Type B pancreatic cell (in vitro differentiated cells): ENCODE measurements around the gene FOXR1. TPM values are rescaled to one million over a fixed set of nuclear protein-coding genes. Genes with fewer than 3 reads are reported as not detected.

Source experiments
- DNase-seq: peaks from one replicate; pipeline ENCODE4 v3.0.0; 2021; ENCODE audit warnings: mixed read lengths; ENCODE audit not compliant: unreplicated experiment; ENCODE audit errors: extremely low spot score
- H3K27ac Mint-ChIP-seq: 2 replicates; pipeline ENCODE4 v1.8.0; 2021; ENCODE audit warnings: mild to moderate bottlenecking, mixed read lengths
- H3K27me3 Mint-ChIP-seq: 2 replicates; pipeline ENCODE4 v1.8.0; 2021; ENCODE audit warnings: mixed read lengths
- H3K36me3 Mint-ChIP-seq: 2 replicates; pipeline ENCODE4 v1.8.0; 2021; ENCODE audit warnings: mixed read lengths
- H3K4me1 Mint-ChIP-seq: one replicate; pipeline ENCODE4 v1.8.0; 2021; ENCODE audit warnings: mixed read lengths; ENCODE audit not compliant: unreplicated experiment
- H3K4me3 Mint-ChIP-seq: 2 replicates; pipeline ENCODE4 v1.8.0; 2021; ENCODE audit warnings: mild to moderate bottlenecking, mixed read lengths
- H3K9me3 Mint-ChIP-seq: 2 replicates; pipeline ENCODE4 v1.8.0; 2021; ENCODE audit warnings: mixed read lengths
- CTCF ChIP-seq: fragments of 200-600 bp; sonication (generic); conservative IDR thresholded peaks from 2 replicates; pipeline ENCODE4 v1.5.0; 2021; ENCODE audit warnings: antibody characterized with exemption, mild to moderate bottlenecking
- total RNA-seq: library from RNA; stranded (reverse); gene quantifications from 2 replicates; pipeline ENCODE4 v1.2.1, GENCODE V29; 2021; ENCODE audit warnings: low replicate concordance

FOXR1 gene
- total RNA-seq, 1 donor from 2014 or later, result not detected

GRCh38 chr11:118924591-118925585, 46.7 kb upstream of the FOXR1 start:
- Mint-ChIP-seq H3K4me3 (peak overlapping the region; percentile 98), H3K9me3 (no peaks in the 10 kb centered on the region)
- DNase-seq, result peak; percentile 77

GRCh38 chr11:118927554-118928100, 43.9 kb upstream of the FOXR1 start:
- H3K9me3 Mint-ChIP-seq, result no peaks in the 10 kb centered on the region
- peak overlapping the region; percentile 98 for H3K4me3 Mint-ChIP-seq
- no peak for TF ChIP-seq CTCF
- H3K36me3 Mint-ChIP-seq, result no peaks in the 10 kb centered on the region
- H3K4me1 Mint-ChIP-seq, result peaks cover 50% of the 10 kb centered on the region
- H3K27me3 Mint-ChIP-seq, result no peaks in the 10 kb centered on the region
- no peak for DNase-seq
- peak overlapping the region; percentile 99 for H3K27ac Mint-ChIP-seq

More at GRCh38 chr11:118924591-118925585, 46.7 kb upstream of the FOXR1 start:
- no peak for TF ChIP-seq CTCF
- peak overlapping the region; percentile 94 for H3K27ac Mint-ChIP-seq
- H3K27me3 Mint-ChIP-seq, result no peaks in the 10 kb centered on the region
- H3K4me1 Mint-ChIP-seq, result peaks cover 55% of the 10 kb centered on the region
- no peaks in the 10 kb centered on the region for H3K36me3 Mint-ChIP-seq

GRCh38 chr11:118928101-118928869, 43.3 kb upstream of the FOXR1 start:
- H3K4me3 Mint-ChIP-seq, result peak overlapping the region; percentile 98
- no peaks in the 10 kb centered on the region for H3K27me3 Mint-ChIP-seq
- TF ChIP-seq CTCF, result peak; percentile 98
- H3K36me3 Mint-ChIP-seq, result no peaks in the 10 kb centered on the region
- H3K9me3 Mint-ChIP-seq, result no peaks in the 10 kb centered on the region
- peak overlapping the region; percentile 99 for H3K27ac Mint-ChIP-seq
- H3K4me1 Mint-ChIP-seq, result peaks cover 46% of the 10 kb centered on the region
- peak; percentile 92 for DNase-seq

GRCh38 chr11:118928870-118929500, 42.6 kb upstream of the FOXR1 start:
- peak overlapping the region; percentile 99 for H3K27ac Mint-ChIP-seq
- no peak for DNase-seq
- peak overlapping the region; percentile 98 for H3K4me3 Mint-ChIP-seq
- H3K4me1 Mint-ChIP-seq, result peaks cover 39% of the 10 kb centered on the region
- H3K9me3 Mint-ChIP-seq, result no peaks in the 10 kb centered on the region
- no peaks in the 10 kb centered on the region for H3K36me3 Mint-ChIP-seq
- H3K27me3 Mint-ChIP-seq, result no peaks in the 10 kb centered on the region
- TF ChIP-seq CTCF, result peak; percentile 51

GRCh38 chr11:118929501-118930093, 42.0 kb upstream of the FOXR1 start:
- peak overlapping the region; percentile 97 for H3K27ac Mint-ChIP-seq

More at GRCh38 chr11:118929501-118930093, 42.0 kb upstream of the FOXR1 start:
- Mint-ChIP-seq H3K27me3 (no peaks in the 10 kb centered on the region), H3K9me3 (no peaks in the 10 kb centered on the region), H3K4me3 (peak overlapping the region; percentile 98), H3K4me1 (peaks cover 33% of the 10 kb centered on the region), H3K36me3 (no peaks in the 10 kb centered on the region)
- DNase-seq, result peak; percentile 90
- no peak for TF ChIP-seq CTCF
